GM23338 (cell line): ENCODE results near the gene RASL10B. TPM values are rescaled to one million over a fixed set of nuclear protein-coding genes. Genes with fewer than 3 reads are reported as not detected.

Experiments used
- ATAC-seq: fragments of 200-7000 bp; cut with Tn5 transposase; 3 replicates; pipeline ENCODE4 v1.9.1; 2020
- DNase-seq: peaks from one replicate; pipeline ENCODE4 v3.0.0-alpha.2; 2015; ENCODE audit warnings: low spot score
- H2AFZ ChIP-seq: fragments of 200-600 bp; sonication (generic); 2 replicates; pipeline ENCODE4 v1.8.0; 2016; ENCODE audit warnings: antibody characterized with exemption, mild to moderate bottlenecking, moderate library complexity
- H3F3A ChIP-seq: fragments of 200-600 bp; sonication (generic); replicated peaks from 2 replicates; pipeline ENCODE4 v1.8.0; 2017; ENCODE audit warnings: antibody characterized with exemption, mixed run types, low read depth
- H3K27ac ChIP-seq: fragments of 200-600 bp; sonication (generic); 2 replicates; pipeline ENCODE4 v1.6.1; 2016; ENCODE audit warnings: low read depth
- H3K27me3 ChIP-seq: fragments of 200-600 bp; sonication (generic); 2 replicates; pipeline ENCODE4 v1.8.0; 2016; ENCODE audit warnings: mild to moderate bottlenecking, mixed run types, moderate library complexity; ENCODE audit not compliant: insufficient read depth
- H3K36me3 ChIP-seq: fragments of 200-600 bp; sonication (generic); 2 replicates; pipeline ENCODE4 v1.8.0; 2016; ENCODE audit warnings: mild to moderate bottlenecking; ENCODE audit not compliant: insufficient read depth
- H3K4me1 ChIP-seq: fragments of 200-600 bp; sonication (generic); 2 replicates; pipeline ENCODE4 v1.8.0; 2016; ENCODE audit warnings: mild to moderate bottlenecking, moderate library complexity; ENCODE audit not compliant: insufficient read depth
- H3K4me2 ChIP-seq: fragments of 200-600 bp; sonication (generic); 2 replicates; pipeline ENCODE4 v1.7.1; 2017; ENCODE audit warnings: mixed run types
- H3K4me3 ChIP-seq: fragments of 200-600 bp; sonication (generic); 2 replicates; pipeline ENCODE4 v1.6.1; 2016; ENCODE audit warnings: mixed run types
- H3K79me2 ChIP-seq: fragments of 200-600 bp; sonication (generic); replicated peaks from 2 replicates; pipeline ENCODE4 v1.8.0; 2017; ENCODE audit warnings: mild to moderate bottlenecking; ENCODE audit not compliant: insufficient read depth
- H3K9me2 ChIP-seq: fragments of 200-600 bp; sonication (generic); 2 replicates; pipeline ENCODE4 v1.8.0; 2017; ENCODE audit not compliant: insufficient read depth
- H4K20me1 ChIP-seq: fragments of 200-600 bp; sonication (generic); replicated peaks from 2 replicates; pipeline ENCODE4 v1.8.0; 2017; ENCODE audit warnings: mild to moderate bottlenecking; ENCODE audit not compliant: insufficient read depth
- H3K27ac Mint-ChIP-seq: 2 replicates; pipeline ENCODE4 v1.8.0; 2020; ENCODE audit warnings: inconsistent platforms, mild to moderate bottlenecking, moderate library complexity, mixed read lengths
- H3K27me3 Mint-ChIP-seq: 3 replicates; pipeline ENCODE4 v1.8.0; 2022; ENCODE audit warnings: low read depth, mild to moderate bottlenecking, moderate library complexity, mixed read lengths, inconsistent platforms; ENCODE audit not compliant: insufficient read depth, poor library complexity
- H3K36me3 Mint-ChIP-seq: 3 replicates; pipeline ENCODE4 v1.8.0; 2021; ENCODE audit warnings: low read depth, mild to moderate bottlenecking, inconsistent platforms, moderate library complexity, mixed read lengths
- H3K4me1 Mint-ChIP-seq: 3 replicates; pipeline ENCODE4 v1.8.0; 2020; ENCODE audit warnings: mild to moderate bottlenecking, inconsistent platforms, mixed read lengths
- H3K4me3 Mint-ChIP-seq: 3 replicates; pipeline ENCODE4 v1.8.0; 2021; ENCODE audit warnings: moderate library complexity, mild to moderate bottlenecking, inconsistent platforms, mixed read lengths
- H3K9me3 Mint-ChIP-seq: 3 replicates; pipeline ENCODE4 v1.8.0; 2020; ENCODE audit warnings: moderate library complexity, mild to moderate bottlenecking, inconsistent platforms, mixed read lengths
- CREB1 ChIP-seq: fragments of 250-450 bp; sonication (Bioruptor Pico); IDR thresholded peaks from 2 replicates; pipeline ENCODE4 v1.5.0; 2020; ENCODE audit warnings: low read depth, mild to moderate bottlenecking, moderate library complexity
- CTCF ChIP-seq, 2 experiments: fragments of 200-600 bp in 1 of 2; sonication (generic) in 1 of 2; conservative IDR thresholded peaks; 2 replicates each; pipeline versions ENCODE4 v1.5.1 to v1.6.1; 2016 to 2017; ENCODE audit warnings: antibody characterized with exemption in 2 of 2, low read depth in 2 of 2, mild to moderate bottlenecking in 2 of 2, moderate library complexity in 1 of 2
- ETS1 ChIP-seq: IDR thresholded peaks from 2 replicates; pipeline ENCODE4 v1.6.1; 2016; ENCODE audit warnings: antibody characterized with exemption
- EZH2 ChIP-seq: fragments of 200-600 bp; sonication (generic); IDR thresholded peaks from one replicate; pipeline ENCODE4 v1.8.0; 2017; ENCODE audit warnings: antibody characterized with exemption, mild to moderate bottlenecking, low read depth; ENCODE audit not compliant: unreplicated experiment
- JUNB ChIP-seq: IDR thresholded peaks from one replicate; pipeline ENCODE4 v1.6.1; 2016; ENCODE audit warnings: antibody characterized with exemption; ENCODE audit not compliant: unreplicated experiment
- NANOG ChIP-seq: IDR thresholded peaks from 2 replicates; pipeline ENCODE4 v1.6.1; 2016; ENCODE audit warnings: antibody characterized with exemption, borderline replicate concordance
- POLR2AphosphoS5 ChIP-seq: IDR thresholded peaks from 2 replicates; pipeline ENCODE4 v1.6.1; 2016; ENCODE audit warnings: antibody characterized with exemption, low read depth
- STAT1 ChIP-seq: IDR thresholded peaks from one replicate; pipeline ENCODE4 v1.6.1; 2016; ENCODE audit warnings: antibody characterized with exemption; ENCODE audit not compliant: unreplicated experiment
- ZNF114 ChIP-seq: fragments of 250-450 bp; sonication (Bioruptor Pico); IDR thresholded peaks from 2 replicates; pipeline ENCODE4 v1.5.0; 2020; ENCODE audit warnings: mild to moderate bottlenecking, moderate library complexity
- ZNF462 ChIP-seq: fragments of 250-450 bp; sonication (Bioruptor Pico); IDR thresholded peaks from 2 replicates; pipeline ENCODE4 v1.5.0; 2020; ENCODE audit warnings: mild to moderate bottlenecking, moderate library complexity
- polyA plus RNA-seq: library from polyadenylated mRNA; unstranded; fragments of >200 nt; fragmentation: Nextera tagmentation; extraction: Ambion mirVana; gene quantifications from 2 replicates; pipeline ENCODE4 v1.2.1, GENCODE V29; 2016
- total RNA-seq: library from RNA; depleted of rRNA; stranded (reverse); fragments of >200 nt; shearing (Covaris generic); gene quantifications from 2 replicates; pipeline ENCODE4 v1.2.3, GENCODE V29; 2014
- TF ChIP-seq, protein P1 (sequence below): IDR thresholded peaks from one replicate; pipeline ENCODE4 v1.6.1; 2018; ENCODE audit warnings: antibody characterized with exemption; ENCODE audit not compliant: unreplicated experiment

Gene RASL10B
- total and polyA plus RNA-seq, 2 experiments from 2014 or later, result 7.1 to 26.2 TPM

- TF ChIP-seq STAT1, result no peak
Measured at GRCh38 chr17:35740997-35741931, 9.8 kb downstream of the RASL10B start (continued).

GRCh38 chr17:35742496-35742895 lies 11.1 kb downstream of the RASL10B start:
- Histone ChIP-seq H3K27ac (no peak overlapping the region), H3K9me2 (peaks cover 6% of the 10 kb centered on the region; the same call in 1 of the 2 replicates), H3K36me3 (no peaks in the 10 kb centered on the region), H3K4me3 (no peak overlapping the region), H3F3A (peaks cover 8% of the 10 kb centered on the region; the same call in 1 of the 2 replicates), H3K27me3 (peaks cover 57% of the 10 kb centered on the region), H2AFZ (no peak overlapping the region), H3K4me1 (peaks cover 4% of the 10 kb centered on the region; the same call in 1 of the 2 replicates), H4K20me1 (no peaks in the 10 kb centered on the region; the same call in 1 of the 2 replicates), H3K79me2 (no peaks in the 10 kb centered on the region), H3K4me2 (no peak overlapping the region)
- H3K27me3 Mint-ChIP-seq, result peaks cover 30% of the 10 kb centered on the region
- peaks cover 12% of the 10 kb centered on the region; the same call in 2 of the 3 replicates for H3K9me3 Mint-ChIP-seq
- DNase-seq, result no peak
- H3K36me3 Mint-ChIP-seq, result 0 out of 3 replicates have a peak, but pooled peaks cover 8% of the 10 kb centered on the region
- ATAC-seq, result no peak
- H3K4me3 Mint-ChIP-seq, result no peak overlapping the region; the same call in 2 of the 3 replicates
- no peak overlapping the region for H3K27ac Mint-ChIP-seq
- peaks cover 11% of the 10 kb centered on the region for H3K4me1 Mint-ChIP-seq
- TF ChIP-seq ETS1 (no peak), ZNF114 (no peak), NANOG (no peak), CREB1 (CRISPR knock-in tag) (no peak), CTCF (conservative IDR thresholded peaks at IDR 0.05; ENCODE audit: low read depth in 2 of 2) (no peak), POLR2AphosphoS5 (no peak), JUNB (no peak), ZNF462 (CRISPR knock-in tag) (no peak), EZH2 (no peak)
- TF ChIP-seq, protein P1, sequence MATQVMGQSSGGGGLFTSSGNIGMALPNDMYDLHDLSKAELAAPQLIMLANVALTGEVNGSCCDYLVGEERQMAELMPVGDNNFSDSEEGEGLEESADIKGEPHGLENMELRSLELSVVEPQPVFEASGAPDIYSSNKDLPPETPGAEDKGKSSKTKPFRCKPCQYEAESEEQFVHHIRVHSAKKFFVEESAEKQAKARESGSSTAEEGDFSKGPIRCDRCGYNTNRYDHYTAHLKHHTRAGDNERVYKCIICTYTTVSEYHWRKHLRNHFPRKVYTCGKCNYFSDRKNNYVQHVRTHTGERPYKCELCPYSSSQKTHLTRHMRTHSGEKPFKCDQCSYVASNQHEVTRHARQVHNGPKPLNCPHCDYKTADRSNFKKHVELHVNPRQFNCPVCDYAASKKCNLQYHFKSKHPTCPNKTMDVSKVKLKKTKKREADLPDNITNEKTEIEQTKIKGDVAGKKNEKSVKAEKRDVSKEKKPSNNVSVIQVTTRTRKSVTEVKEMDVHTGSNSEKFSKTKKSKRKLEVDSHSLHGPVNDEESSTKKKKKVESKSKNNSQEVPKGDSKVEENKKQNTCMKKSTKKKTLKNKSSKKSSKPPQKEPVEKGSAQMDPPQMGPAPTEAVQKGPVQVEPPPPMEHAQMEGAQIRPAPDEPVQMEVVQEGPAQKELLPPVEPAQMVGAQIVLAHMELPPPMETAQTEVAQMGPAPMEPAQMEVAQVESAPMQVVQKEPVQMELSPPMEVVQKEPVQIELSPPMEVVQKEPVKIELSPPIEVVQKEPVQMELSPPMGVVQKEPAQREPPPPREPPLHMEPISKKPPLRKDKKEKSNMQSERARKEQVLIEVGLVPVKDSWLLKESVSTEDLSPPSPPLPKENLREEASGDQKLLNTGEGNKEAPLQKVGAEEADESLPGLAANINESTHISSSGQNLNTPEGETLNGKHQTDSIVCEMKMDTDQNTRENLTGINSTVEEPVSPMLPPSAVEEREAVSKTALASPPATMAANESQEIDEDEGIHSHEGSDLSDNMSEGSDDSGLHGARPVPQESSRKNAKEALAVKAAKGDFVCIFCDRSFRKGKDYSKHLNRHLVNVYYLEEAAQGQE, result no peak
